K562 (cell line): ENCODE measurements around the gene ZFYVE21. TPM values are rescaled to one million over a fixed set of nuclear protein-coding genes. Genes with fewer than 3 reads are reported as not detected.

Source experiments
- ATAC-seq: fragments of 200-7000 bp; cut with Tn5 transposase; 3 replicates; pipeline ENCODE4 v1.9.1; 2020; ENCODE audit warnings: moderate library complexity
- BruUV-seq: library from RNA; stranded (reverse); fragments of 400-500 nt; replicated peaks from 2 replicates; lab custom pipeline; 2021; lab: Mats Ljungman, UMichigan
- CTCF ChIA-PET: fragments of 300-600 bp; formaldehyde crosslinking; extraction: SDS; loops from one replicate; lab custom pipeline; 2021; ENCODE audit warnings: low intra/inter-chr PET ratio; lab: Yijun Ruan, JAX
- POLR2A ChIA-PET: fragments of 300-600, 350-650 bp; sonication (Branson Sonifier 250); formaldehyde crosslinking; extraction: SDS; loops from one replicate; lab custom pipeline; 2021; ENCODE audit warnings: antibody characterized with exemption, inconsistent platforms; lab: Yijun Ruan, JAX
- DNase-seq, 4 experiments: peaks; one replicate each; pipeline versions ENCODE4 v3.0.0 to v3.0.0-alpha.2; 2011 to 2018; ENCODE audit warnings: low spot score in 3 of 4, mixed read lengths in 3 of 4; ENCODE audit errors: extremely low read depth in 1 of 4
- FAIRE-seq: peaks from 2 replicates; lab custom pipeline; 2011; peaks lifted over from hg19 to GRCh38; lab: Jason Lieb, UNC
- H2AFZ ChIP-seq: 2 replicates; pipeline ENCODE4 v1.6.0; 2011; ENCODE audit warnings: low read depth, low read length, control low read depth, inconsistent platforms
- H3K27ac ChIP-seq: fragments of 200-600 bp; 3 replicates; pipeline ENCODE4 v1.8.0; 2011; ENCODE audit warnings: low read depth, mild to moderate bottlenecking, control low read depth, inconsistent platforms, low read length, moderate library complexity, mixed read lengths; ENCODE audit errors: extremely low read depth
- H3K27me3 ChIP-seq, 2 experiments: fragments of 300-600 bp in 1 of 2; 2 replicates in 1 of 2; 3 replicates in 1 of 2; pipeline versions ENCODE4 v1.6.0 to v1.8.0; 2011; ENCODE audit warnings: inconsistent platforms in 2 of 2, low read length in 2 of 2, mild to moderate bottlenecking in 1 of 2, mixed read lengths in 1 of 2, moderate library complexity in 1 of 2; ENCODE audit not compliant: control insufficient read depth in 2 of 2, insufficient read depth in 2 of 2
- H3K36me3 ChIP-seq: fragments of 300-600 bp; 3 replicates; pipeline ENCODE4 v1.8.0; 2011; ENCODE audit warnings: mild to moderate bottlenecking, low read length, inconsistent platforms; ENCODE audit not compliant: control insufficient read depth, insufficient read depth
- H3K4me1 ChIP-seq, 2 experiments: fragments of 200-600 bp in 1 of 2; replicated peaks in 1 of 2; 2 replicates in 1 of 2; 3 replicates in 1 of 2; pipeline versions ENCODE4 v1.5.1 to v1.8.0; 2011; ENCODE audit warnings: inconsistent platforms in 2 of 2, low read length in 2 of 2, mild to moderate bottlenecking in 1 of 2, mixed read lengths in 1 of 2, moderate library complexity in 1 of 2; ENCODE audit not compliant: control insufficient read depth in 2 of 2, insufficient read depth in 2 of 2
- H3K4me2 ChIP-seq: 2 replicates; pipeline ENCODE4 v1.6.1; 2011; ENCODE audit warnings: low read length, control low read depth, inconsistent platforms, mixed read lengths; ENCODE audit not compliant: insufficient read depth
- H3K4me3 ChIP-seq: fragments of 200-600 bp; sonication (generic), shearing (Covaris generic); 2 replicates; pipeline ENCODE4 v1.5.1; 2016; ENCODE audit warnings: control low read depth, inconsistent platforms
- H3K79me2 ChIP-seq: fragments of 200-600 bp; 3 replicates; pipeline ENCODE4 v1.8.0; 2011; ENCODE audit warnings: low read length, inconsistent platforms; ENCODE audit not compliant: control insufficient read depth, insufficient read depth
- H3K9ac ChIP-seq, 2 experiments: 2 replicates each; pipeline versions ENCODE4 v1.6.0 to v1.6.1; 2011; ENCODE audit warnings: low read depth in 2 of 2, low read length in 2 of 2, control low read depth in 1 of 2, inconsistent platforms in 1 of 2, mild to moderate bottlenecking in 1 of 2, mixed read lengths in 1 of 2; ENCODE audit not compliant: insufficient read depth in 1 of 2
- H3K9me1 ChIP-seq: one replicate; pipeline ENCODE4 v1.6.0; 2011; ENCODE audit warnings: inconsistent platforms, mild to moderate bottlenecking, low read length, moderate library complexity; ENCODE audit not compliant: control insufficient read depth, insufficient read depth
- H3K9me3 ChIP-seq: replicated peaks from 2 replicates; pipeline ENCODE4 v1.5.1; 2011; ENCODE audit warnings: low read depth, low read length, inconsistent platforms; ENCODE audit not compliant: control insufficient read depth, insufficient read depth
- H4K20me1 ChIP-seq: replicated peaks from 2 replicates; pipeline ENCODE4 v1.6.1; 2011; ENCODE audit warnings: low read length, inconsistent platforms, mixed read lengths; ENCODE audit not compliant: control insufficient read depth, insufficient read depth
- CREB1 ChIP-seq, 2 experiments: sonication (generic) in 1 of 2; formaldehyde crosslinking in 1 of 2; IDR thresholded peaks; 2 replicates each; pipeline versions ENCODE4 v1.6.1 to v1.8.0; 2012 to 2022; ENCODE audit warnings: inconsistent platforms in 1 of 2, mild to moderate bottlenecking in 1 of 2, missing genetic modification reagents in 1 of 2, moderate library complexity in 1 of 2
- DPF2 ChIP-seq: fragments of 450-650 bp; IDR thresholded peaks from 2 replicates; pipeline ENCODE4 v1.6.1; 2016
- HMG20B ChIP-seq: fragments of 250-450 bp; sonication (Bioruptor Pico); IDR thresholded peaks from 2 replicates; pipeline ENCODE4 v1.5.0; 2021; ENCODE audit warnings: mild to moderate bottlenecking
- PHTF2 ChIP-seq: fragments of 250-450 bp; sonication (Bioruptor Pico); IDR thresholded peaks from 2 replicates; pipeline ENCODE4 v1.5.0; 2021; ENCODE audit warnings: mild to moderate bottlenecking
- ZNF239 ChIP-seq: fragments of 250-450 bp; sonication (Bioruptor Pico); IDR thresholded peaks from 2 replicates; pipeline ENCODE4 v1.4.0; 2020; ENCODE audit warnings: mild to moderate bottlenecking
- ZNF311 ChIP-seq: fragments of 250-450 bp; sonication (Bioruptor Pico); IDR thresholded peaks from 2 replicates; pipeline ENCODE4 v1.4.0; 2020; ENCODE audit warnings: mild to moderate bottlenecking, moderate library complexity
- ZNF324 ChIP-seq: fragments of 250-450 bp; sonication (Bioruptor Pico); IDR thresholded peaks from 2 replicates; pipeline ENCODE4 v1.4.0; 2020; ENCODE audit warnings: mild to moderate bottlenecking
- ZNF41 ChIP-seq: fragments of 250-450 bp; sonication (Bioruptor Pico); conservative IDR thresholded peaks from 2 replicates; pipeline ENCODE4 v1.4.0; 2020; ENCODE audit warnings: mild to moderate bottlenecking
- WGBS: fragments of 100-300 bp; shearing (Covaris generic); methylation state at CpG from one replicate; pipeline ENCODE4 v1.1.6; 2016; ENCODE audit warnings: low coverage, mixed read lengths; ENCODE audit not compliant: insufficient coverage; ENCODE audit errors: missing lambda C conversion rate; 5-methylcytosine and 5-hydroxymethylcytosine counted together
- in situ Hi-C: fragments of 300-500 bp; cut with MboI; formaldehyde crosslinking; loops from 4 replicates; pipeline ENCODE4 v1.15.0; 2018; ENCODE audit warnings: inconsistent platforms, mixed read lengths
- intact Hi-C: fragments of 100-400 bp; cut with micrococcal nuclease; formaldehyde crosslinking; loops from 2 replicates; pipeline ENCODE4 v1.14.2; 2022
- polyA plus RNA-seq, 8 experiments: library from polyadenylated mRNA; depleted of rRNA in 4 of 8; stranded (reverse) in 5 of 8; unstranded in 3 of 8; fragments of >200 nt; fragmentation: Nextera tagmentation in 2 of 8; fragmentation: Illumina TruSeq in 1 of 8; extraction: Ambion mirVana in 2 of 8; extraction: Trizol in 1 of 8; gene quantifications; 2 replicates each; pipeline versions ENCODE4 v1.2.1 to v1.2.3, GENCODE V29; 2011 to 2014; ENCODE audit warnings: inconsistent platforms in 1 of 8, missing spikeins in 1 of 8
- total RNA-seq, 7 experiments: library from RNA; depleted of rRNA in 6 of 7; stranded (reverse); fragments of >200 nt in 6 of 7; fragmentation: Illumina TruSeq in 2 of 7; extraction: Trizol in 2 of 7; gene quantifications; 2 replicates each; pipeline versions ENCODE4 v1.2.1 to v1.2.3, GENCODE V29; 2011 to 2021; ENCODE audit warnings: low replicate concordance in 1 of 7
- TF ChIP-seq, protein P1 (sequence below): fragments of 250-450 bp; sonication (Bioruptor Pico); IDR thresholded peaks from 2 replicates; pipeline ENCODE4 v1.8.0; 2021; ENCODE audit warnings: moderate library complexity, mild to moderate bottlenecking, inconsistent platforms

The ZFYVE21 gene
- total and polyA plus RNA-seq, 9 of the 15 experiments (the other 6 are each of a cell fraction or from before 2014, with no cell fraction given) = 0.90 to 23.1 (median 15.6) TPM

DNA sequence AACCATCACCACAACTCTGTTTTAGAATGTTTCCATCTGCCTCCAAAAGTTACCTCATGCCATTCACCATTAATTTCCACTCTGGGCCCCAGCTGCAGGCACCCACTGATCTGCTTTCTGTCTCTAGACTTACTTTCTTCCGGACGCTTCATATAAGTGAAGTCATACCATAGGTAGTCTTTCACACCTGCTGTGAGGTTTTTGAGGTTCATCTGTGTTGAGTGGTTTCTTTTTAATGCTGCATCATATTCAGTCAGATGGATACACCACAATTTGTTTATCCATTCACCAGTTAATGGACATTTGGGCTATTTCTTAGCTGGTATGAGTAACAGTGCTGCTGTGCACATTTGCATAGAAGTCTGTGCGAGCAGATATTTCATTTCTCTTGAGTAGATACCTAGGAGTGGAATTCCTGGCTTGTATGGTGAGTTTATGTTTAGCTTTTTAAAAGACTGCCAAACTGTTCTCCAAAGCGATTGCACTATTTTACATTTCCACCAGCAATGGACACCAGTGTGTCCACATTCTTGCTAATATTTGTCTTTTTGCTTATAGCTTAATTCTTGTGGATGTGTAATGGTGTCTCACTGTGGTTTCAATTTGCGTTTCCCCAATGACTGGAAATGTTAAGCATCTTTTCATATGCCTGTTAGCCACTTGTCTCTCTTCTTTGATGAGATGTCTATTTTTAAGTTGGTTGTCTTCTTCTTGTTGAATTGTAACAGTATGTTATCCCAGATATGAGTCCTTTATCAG, 48.3 kb downstream of the ZFYVE21 start:
- WGBS = 35% methylated on average over 5 of the region's 5 CpGs
- POLR2A ChIA-PET = interaction anchor here (0.6 to 1.1 kb wide), 2 partner anchors 99 to 202 kb away, joined by 3 read pairs; no protein-coding TSS in a partner anchor

DNA sequence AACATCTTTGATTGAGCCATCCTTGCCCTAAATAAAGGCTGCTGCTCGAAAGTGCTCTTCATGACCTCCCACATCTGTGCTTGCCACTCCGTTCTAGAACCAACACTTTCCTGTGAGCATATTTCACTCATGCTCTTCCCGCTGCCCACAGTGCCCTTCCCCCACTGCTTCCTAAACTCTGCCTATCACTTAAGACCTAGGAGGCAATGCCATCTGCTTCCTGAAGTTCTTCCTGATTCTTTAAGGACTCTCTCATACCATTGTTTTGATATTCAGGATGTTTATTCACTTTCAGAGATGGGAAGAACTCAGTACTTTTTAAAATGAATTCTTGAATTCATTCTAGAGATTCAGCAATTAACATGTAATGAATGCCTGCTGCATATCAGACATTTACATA, 49.9 kb downstream of the ZFYVE21 start:
- peaks cover 0 to 3% of the 10 kb centered on the region in 2 experiments; a peak in 2 of 5 replicates for H3K4me1 ChIP-seq
- H2AFZ ChIP-seq = no peak overlapping the region
- WGBS = 0% methylated on average over 3 of the region's 3 CpGs
- H4K20me1 ChIP-seq = no peaks in the 10 kb centered on the region; the same call in 1 of the 2 replicates
- H3K4me2 ChIP-seq = no peak overlapping the region
- H3K4me3 ChIP-seq = no peak overlapping the region
- peaks cover 0 to 6% of the 10 kb centered on the region in 2 experiments; a peak in 3 of 5 replicates for H3K27me3 ChIP-seq
- POLR2A ChIA-PET = interaction anchor here (0.7 kb wide), 1 partner anchor 246 kb away, joined by 4 read pairs; no protein-coding TSS in a partner anchor
- ATAC-seq = no peak
- no peak for DNase-seq
- no peaks in the 10 kb centered on the region for H3K36me3 ChIP-seq
- no peaks in the 10 kb centered on the region for H3K9me3 ChIP-seq
- no peak overlapping the region for H3K27ac ChIP-seq
- in situ Hi-C loops = no loop called here
- H3K79me2 ChIP-seq = no peaks in the 10 kb centered on the region
- no peak for FAIRE-seq
- intact Hi-C loops = no loop called here
- no peak overlapping the region for H3K9ac ChIP-seq
- no peaks in the 10 kb centered on the region for H3K9me1 ChIP-seq
- CTCF ChIA-PET = no interaction called here
- no TSS peak for BruUV-seq
- TF ChIP-seq DPF2 = no peak
- peak; percentile 54; the same call in 1 of the 2 replicates for TF ChIP-seq ZNF324

More for the DNA sequence above, 48.3 kb downstream of the ZFYVE21 start:
- H3K4me3 ChIP-seq = no peak overlapping the region
- H3K4me1 ChIP-seq = peaks cover 0 to 3% of the 10 kb centered on the region in 2 experiments; a peak in 2 of 5 replicates
- no peaks in the 10 kb centered on the region for H3K79me2 ChIP-seq
- no peak overlapping the region for H2AFZ ChIP-seq
- no peak for DNase-seq
- H3K9ac ChIP-seq = no peak overlapping the region
- in situ Hi-C loops (no loop called here), intact Hi-C loops (no loop called here)
- FAIRE-seq = no peak
- BruUV-seq = no TSS peak
- no peaks in the 10 kb centered on the region for H3K9me3 ChIP-seq
- H3K9me1 ChIP-seq = no peaks in the 10 kb centered on the region
- H3K27me3 ChIP-seq = peaks cover 2 to 6% of the 10 kb centered on the region in 2 experiments; a peak in 3 of 5 replicates
- no peak overlapping the region for H3K4me2 ChIP-seq
- TF ChIP-seq HMG20B (CRISPR knock-in tag) (no peak), CREB1 (IDR thresholded peaks at IDR 0.05) (no peak), CREB1 (CRISPR knock-in tag; IDR thresholded peaks at IDR 0.05) (no peak), PHTF2 (CRISPR knock-in tag) (no peak), ZNF311 (CRISPR knock-in tag) (no peak), ZNF239 (no peak), ZNF41 (no peak)
- TF ChIP-seq, protein P1, sequence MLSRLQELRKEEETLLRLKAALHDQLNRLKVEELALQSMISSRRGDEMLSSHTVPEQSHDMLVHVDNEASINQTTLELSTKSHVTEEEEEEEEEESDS = no peak
- TF ChIP-seq, all 486 proteins: peak for 0
- Histone ChIP-seq H3K36me3 (no peaks in the 10 kb centered on the region), H4K20me1 (no peaks in the 10 kb centered on the region; the same call in 1 of the 2 replicates), H3K27ac (no peak overlapping the region)
- CTCF ChIA-PET = no interaction called here
- no peak for ATAC-seq
